Measurements from ENCODE around the gene TOLLIP. TPM values are rescaled to one million over a fixed set of nuclear protein-coding genes. Genes with fewer than 3 reads are reported as not detected.

Gene TOLLIP
- total and polyA plus RNA-seq, 2 of the 8 experiments (the other 6 are each of a cell fraction or from before 2014, with no cell fraction given) = 23.7 to 34.7 TPM

DNA sequence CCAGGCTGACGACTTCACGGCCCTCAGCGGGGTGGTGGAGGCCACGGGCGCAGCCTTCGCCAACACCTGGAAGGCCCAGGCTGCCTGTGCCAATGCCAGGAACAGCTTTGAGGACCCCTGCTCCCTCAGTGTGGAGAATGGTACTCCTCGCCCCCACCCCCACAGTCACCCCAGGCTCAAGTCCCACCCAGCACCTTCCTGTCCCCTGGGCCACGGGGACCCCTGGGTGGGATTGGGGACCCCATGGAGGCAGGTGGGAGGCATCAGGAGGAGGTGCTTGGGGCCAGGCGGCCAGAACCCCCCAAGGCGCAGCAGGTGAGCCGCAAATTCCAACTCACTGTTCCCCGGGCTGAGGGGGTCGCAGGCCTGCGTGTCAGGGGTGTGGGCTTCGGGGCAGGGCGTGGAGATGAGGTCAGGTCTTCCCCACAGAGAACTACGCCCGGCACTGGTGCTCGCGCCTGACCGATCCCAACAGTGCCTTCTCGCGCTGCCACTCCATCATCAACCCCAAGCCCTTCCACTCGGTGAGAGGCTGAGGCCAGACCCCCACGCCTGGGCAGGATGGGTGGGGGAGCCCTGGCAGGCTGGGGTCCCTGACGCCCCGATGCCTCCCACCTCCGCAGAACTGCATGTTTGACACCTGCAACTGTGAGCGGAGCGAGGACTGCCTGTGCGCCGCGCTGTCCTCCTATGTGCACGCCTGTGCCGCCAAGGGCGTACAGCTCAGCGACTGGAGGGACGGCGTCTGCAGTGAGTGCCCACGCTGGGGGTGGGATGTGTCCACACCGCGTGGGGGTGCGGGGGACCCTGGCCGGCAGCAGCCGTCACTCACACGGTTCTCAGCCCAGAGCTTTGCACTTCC is 77.2 kb downstream of the TOLLIP start:
- Histone ChIP-seq H2AFZ (ENCODE audit: low read length) (no peak overlapping the region), H4K91ac (replicated peaks; ENCODE audit: insufficient read length, low read length) (no peak overlapping the region), H3K23me2 (ENCODE audit: low read depth, low read length) (no peaks in the 10 kb centered on the region), H2BK20ac (ENCODE audit: low read length) (no peak overlapping the region), H3K4me2 (ENCODE audit: insufficient read depth in 1 of 2, low read depth in 2 of 2, low read length in 2 of 2) (no peak overlapping the region), H3K9me3 (ENCODE audit: insufficient read depth in 2 of 2, low read depth in 1 of 2, low read length in 1 of 2) (no peaks in the 10 kb centered on the region; a peak in 1 of 4 replicates), H3K27ac (ENCODE audit: low read depth, low read length) (no peak overlapping the region), H3K23ac (ENCODE audit: insufficient read length) (no peak overlapping the region), H4K5ac (ENCODE audit: insufficient read length, low read depth, low read length) (no peak overlapping the region), H2AK5ac (ENCODE audit: low read depth, low read length) (no peak overlapping the region), H3K9ac (replicated peaks in 1 of 4; ENCODE audit: extremely low read depth in 1 of 4, low read depth in 3 of 4, low read length in 3 of 4) (no peak overlapping the region), H2BK15ac (ENCODE audit: low read length) (no peak overlapping the region), H2BK120ac (replicated peaks; ENCODE audit: low read depth, low read length) (no peak overlapping the region), H3K4me3 (ENCODE audit: extremely low read depth in 1 of 4, insufficient read depth in 2 of 4, low read depth in 3 of 4, low read length in 4 of 4) (no peak overlapping the region), H3K14ac (ENCODE audit: insufficient read length) (no peak overlapping the region), H3K79me2 (ENCODE audit: control insufficient read depth in 1 of 2, insufficient read depth in 2 of 2, low read length in 2 of 2) (no peaks in the 10 kb centered on the region), H2BK12ac (ENCODE audit: low read depth, low read length) (no peak overlapping the region), H3K4me1 (replicated peaks in 1 of 4; ENCODE audit: control insufficient read depth in 3 of 4, insufficient read depth in 4 of 4, low read length in 3 of 4) (peaks cover 0 to 3% (median 0%) of the 10 kb centered on the region in 4 experiments; a peak in 1 of 7 replicates), H3K79me1 (ENCODE audit: low read depth, low read length) (no peaks in the 10 kb centered on the region), H3K36me3 (ENCODE audit: control insufficient read depth in 2 of 4, insufficient read depth in 4 of 4, low read length in 3 of 4) (no peaks in the 10 kb centered on the region), H3K18ac (ENCODE audit: extremely low read depth, low read length) (no peak overlapping the region), H2BK5ac (ENCODE audit: low read depth, low read length) (no peak overlapping the region), H3K4ac (replicated peaks; ENCODE audit: insufficient read length, low read depth, low read length) (no peak overlapping the region), H4K8ac (ENCODE audit: extremely low read depth, insufficient read depth, low read length) (no peak overlapping the region; the same call in 1 of the 2 replicates), H3K56ac (replicated peaks; ENCODE audit: insufficient read length, low read depth, low read length) (no peak overlapping the region), H3K27me3 (replicated peaks in 1 of 4; ENCODE audit: control insufficient read depth in 3 of 4, extremely low read depth in 1 of 4, insufficient read depth in 3 of 4, low read length in 3 of 4) (no peaks in the 10 kb centered on the region), H4K20me1 (replicated peaks in 1 of 2; ENCODE audit: control insufficient read depth in 1 of 2, insufficient read depth in 2 of 2, low read length in 2 of 2) (peaks cover 0 to 1% of the 10 kb centered on the region in 2 experiments)
- 90% methylated on average over 36 of the region's 46 CpGs; no CpG with 5 or more reads in 1 of the 2 experiments for WGBS, 2 experiments (ENCODE audit: extremely low coverage in 1 of 2, insufficient coverage in 1 of 2, insufficient read length in 1 of 2, insufficient replicate concordance in 2 of 2, low coverage in 1 of 2, low lambda C conversion rate in 2 of 2, missing lambda C conversion rate in 1 of 2)
- CTCF ChIA-PET (ENCODE audit: partially characterized antibody) = interaction anchor here (1.0 kb wide), 1 partner anchor 32 kb away, joined by 3 read pairs; no protein-coding TSS in a partner anchor
- DNase-seq (ENCODE audit: low read depth in 1 of 2, low spot score in 2 of 2) = peak in 1 of 2 experiments; percentile 39
- POLR2A ChIA-PET (ENCODE audit: partially characterized antibody) = interaction anchor here (0.6 kb wide), 1 partner anchor 127 kb away, joined by 4 read pairs; no protein-coding TSS in a partner anchor
- FAIRE-seq = no peak
- no peak for TF ChIP-seq MAFK (IDR thresholded peaks at IDR 0.05; ENCODE audit: low read depth, low read length)
- TF ChIP-seq TCF12 (IDR thresholded peaks at IDR 0.05; ENCODE audit: low read depth, low read length) = no peak
- TF ChIP-seq CREB1 (IDR thresholded peaks at IDR 0.05) = no peak
- TF ChIP-seq BACH1 (IDR thresholded peaks at IDR 0.05; ENCODE audit: low read length) = no peak
- no peak for TF ChIP-seq CEBPB (IDR thresholded peaks at IDR 0.05; ENCODE audit: low read depth, low read length)
- no peak for TF ChIP-seq CTCF (IDR thresholded peaks at IDR 0.05; ENCODE audit: control extremely low read depth in 1 of 3, insufficient read depth in 1 of 3, low read depth in 1 of 3, low read length in 3 of 3)
- no peak for TF ChIP-seq TEAD4 (IDR thresholded peaks at IDR 0.05; ENCODE audit: low read depth, low read length)
- TF ChIP-seq, protein P1, sequence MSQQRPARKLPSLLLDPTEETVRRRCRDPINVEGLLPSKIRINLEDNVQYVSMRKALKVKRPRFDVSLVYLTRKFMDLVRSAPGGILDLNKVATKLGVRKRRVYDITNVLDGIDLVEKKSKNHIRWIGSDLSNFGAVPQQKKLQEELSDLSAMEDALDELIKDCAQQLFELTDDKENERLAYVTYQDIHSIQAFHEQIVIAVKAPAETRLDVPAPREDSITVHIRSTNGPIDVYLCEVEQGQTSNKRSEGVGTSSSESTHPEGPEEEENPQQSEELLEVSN (IDR thresholded peaks at IDR 0.05) = no peak
- no peak for TF ChIP-seq PHF8 (conservative IDR thresholded peaks at IDR 0.05; ENCODE audit: low read depth, low read length)
